HepG2 (cell line): ENCODE data around the gene ACP7. TPM values are rescaled to one million over a fixed set of nuclear protein-coding genes. Genes with fewer than 3 reads are reported as not detected.
A peak's percentile ranks its signal among the peaks of the same experiment; 100 is the strongest.

Experiments
- GMEB1 ChIP-seq: sonication (generic); formaldehyde crosslinking; IDR thresholded peaks from 2 replicates; pipeline ENCODE4 v1.5.1; 2020; ENCODE audit warnings: missing genetic modification reagents, mild to moderate bottlenecking, borderline replicate concordance
- MBNL3 ChIP-seq: fragments of 250-450 bp; sonication (Bioruptor Pico); conservative IDR thresholded peaks from 2 replicates; pipeline ENCODE4 v1.8.0; 2022; ENCODE audit warnings: mild to moderate bottlenecking, inconsistent platforms
- NCOR1 ChIP-seq: fragments of 200-600 bp; sonication (generic); IDR thresholded peaks from 2 replicates; pipeline ENCODE4 v1.7.0; 2017; ENCODE audit warnings: antibody characterized with exemption, low read length, borderline replicate concordance
- PPARG ChIP-seq: conservative IDR thresholded peaks from 2 replicates; pipeline ENCODE4 v1.6.1; 2016; ENCODE audit warnings: missing biosample characterization, missing genetic modification reagents
- TARDBP ChIP-seq: sonication (generic); formaldehyde crosslinking; IDR thresholded peaks from 2 replicates; pipeline ENCODE4 v1.8.0; 2022; ENCODE audit warnings: mild to moderate bottlenecking, missing genetic modification reagents
- USF2 ChIP-seq, 2 experiments: sonication (generic) in 1 of 2; formaldehyde crosslinking in 1 of 2; IDR thresholded peaks; 2 replicates each; pipeline versions ENCODE4 v1.5.1 to v1.6.1; 2011 to 2020; ENCODE audit warnings: borderline replicate concordance in 1 of 2, low read depth in 1 of 2, low read length in 1 of 2, mild to moderate bottlenecking in 1 of 2, missing genetic modification reagents in 1 of 2, moderate library complexity in 1 of 2
- ZBTB38 ChIP-seq: sonication (generic); formaldehyde crosslinking; IDR thresholded peaks from 2 replicates; pipeline ENCODE4 v1.5.1; 2020; ENCODE audit warnings: mild to moderate bottlenecking, missing genetic modification reagents
- ZNF263 ChIP-seq: sonication (generic); formaldehyde crosslinking; IDR thresholded peaks from 2 replicates; pipeline ENCODE4 v1.4.0; 2020; ENCODE audit warnings: missing genetic modification reagents
- ZNF407 ChIP-seq: sonication (generic); formaldehyde crosslinking; IDR thresholded peaks from one replicate; pipeline ENCODE4 v1.5.1; 2020; ENCODE audit warnings: mild to moderate bottlenecking, missing genetic modification reagents; ENCODE audit errors: not compliant biosample characterization
- ZNF556 ChIP-seq: sonication (generic); formaldehyde crosslinking; IDR thresholded peaks from 2 replicates; pipeline ENCODE4 v1.4.0; 2020; ENCODE audit warnings: mild to moderate bottlenecking, missing genetic modification reagents, borderline replicate concordance
- ZNF558 ChIP-seq: sonication (generic); formaldehyde crosslinking; IDR thresholded peaks from 2 replicates; pipeline ENCODE4 v1.9.0; 2022; ENCODE audit warnings: mild to moderate bottlenecking, missing genetic modification reagents, borderline replicate concordance
- ZNF574 ChIP-seq: sonication (generic); formaldehyde crosslinking; IDR thresholded peaks from 2 replicates; pipeline ENCODE4 v1.4.0; 2020; ENCODE audit warnings: missing genetic modification reagents
- polyA plus RNA-seq, 8 experiments: library from polyadenylated mRNA; depleted of rRNA in 3 of 8; stranded (reverse) in 7 of 8; unstranded in 1 of 8; fragments of >200 nt; fragmentation: Illumina TruSeq in 4 of 8; extraction: Trizol in 4 of 8; gene quantifications; 2 replicates each; pipeline versions ENCODE4 v1.2.1 to v1.2.3, GENCODE V29; 2011 to 2016; ENCODE audit warnings: low read depth in 4 of 8, missing spikeins in 1 of 8, mixed read lengths in 1 of 8; ENCODE audit not compliant: insufficient read depth in 1 of 8
- total RNA-seq, 5 experiments: library from RNA; depleted of rRNA; stranded (reverse); fragments of >200 nt; fragmentation: Illumina TruSeq; extraction: Trizol; gene quantifications; 2 replicates each; pipeline ENCODE4 v1.2.3, GENCODE V29; 2016; ENCODE audit warnings: low read depth in 1 of 5

Gene ACP7
- total and polyA plus RNA-seq, 2 of the 13 experiments (the other 11 are each of a cell fraction or from before 2014, with no cell fraction given), result not detected

DNA sequence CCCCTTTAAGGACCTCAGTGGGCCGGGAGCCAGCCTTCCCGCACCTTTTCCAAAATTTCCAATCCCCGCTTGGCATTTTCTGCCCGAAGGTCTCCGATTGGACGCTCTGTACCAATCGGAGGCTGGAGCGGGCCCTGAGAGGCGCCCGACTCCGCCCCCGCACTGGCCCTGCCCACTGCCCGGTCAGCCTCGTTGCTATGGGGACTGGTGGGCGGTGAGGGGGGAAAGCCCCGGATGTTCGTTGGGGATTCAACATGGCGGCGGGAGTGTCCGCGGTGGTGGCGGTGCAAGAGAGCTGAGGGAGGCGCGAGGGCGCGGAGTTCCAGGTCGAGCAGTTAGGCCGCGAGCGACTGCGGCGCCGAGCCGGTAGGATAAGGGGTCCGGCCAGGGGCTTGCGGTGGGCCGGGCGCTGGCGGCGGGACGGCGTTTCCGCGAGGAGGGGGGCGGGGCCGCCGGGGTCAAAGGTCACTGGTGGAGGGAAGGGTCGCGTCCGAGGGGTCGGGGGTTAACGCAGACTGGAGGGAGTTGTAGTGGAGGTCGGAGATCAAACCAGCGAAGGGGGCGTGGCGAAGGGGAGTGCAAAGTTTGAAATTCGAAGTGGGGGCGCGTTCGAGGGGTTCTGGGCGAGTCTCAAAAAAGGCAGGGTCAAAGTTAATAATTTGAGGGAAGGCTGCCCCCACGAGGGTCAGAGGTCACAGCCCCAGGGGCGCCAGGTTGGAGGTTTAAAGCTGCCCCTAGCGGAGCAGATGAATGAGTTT is 41.6 kb downstream of the ACP7 start, which contains the start of gene PAK4 (continued):
- no peak for TF ChIP-seq MBNL3 (CRISPR knock-in tag)
- TF ChIP-seq ZNF574 (CRISPR knock-in tag), result peak; percentile 72
- peak; percentile 92 for TF ChIP-seq NCOR1
- TF ChIP-seq PPARG (CRISPR knock-in tag), result 0 out of 2 replicates have a peak, but pooled peaks have one; percentile 26
- TF ChIP-seq ZNF556, result no peak
- TF ChIP-seq TARDBP (CRISPR knock-in tag), result peak; percentile 55; the same call in 1 of the 2 replicates
- TF ChIP-seq ZNF263 (CRISPR knock-in tag), result no peak
- peak; percentile 81; the same call in 1 of the 2 replicates for TF ChIP-seq ZBTB38 (CRISPR knock-in tag)
- peak; percentile 69 for TF ChIP-seq ZNF407 (CRISPR knock-in tag)
- TF ChIP-seq ZNF558 (CRISPR knock-in tag), result no peak
- TF ChIP-seq USF2 (IDR thresholded peaks at IDR 0.05; ENCODE audit: low read depth, low read length), result no peak
- no peak; the same call in 1 of the 2 replicates for TF ChIP-seq USF2 (CRISPR knock-in tag; IDR thresholded peaks at IDR 0.05; ENCODE audit: borderline replicate concordance)
- TF ChIP-seq GMEB1 (CRISPR knock-in tag), result peak; percentile 70
